Naive thymus-derived CD4-positive, alpha-beta T cell (primary cell): ENCODE results near the gene CPT1C. TPM values are rescaled to one million over a fixed set of nuclear protein-coding genes. Genes with fewer than 3 reads are reported as not detected.

Experiments
- ATAC-seq: fragments of 150-1000 bp; cut with Tn5 transposase; 2 replicates; pipeline ENCODE4 v1.10.0; 2021; ENCODE audit warnings: mild to moderate bottlenecking, moderate library complexity
- CTCF ChIA-PET: fragments of 350-600 bp; sonication (Branson Sonifier 250); formaldehyde crosslinking; loops from one replicate; lab custom pipeline; 2021; ENCODE audit warnings: antibody characterized with exemption; lab: Charles Lee
- POLR2A ChIA-PET: fragments of 350-600 bp; sonication (Branson Sonifier 250); formaldehyde crosslinking; loops from one replicate; lab custom pipeline; 2021; ENCODE audit warnings: antibody characterized with exemption, inconsistent platforms; lab: Charles Lee
- DNase-seq, 9 donors: peaks; one replicate each; pipeline versions ENCODE4 v3.0.0 to v3.0.0-alpha.2; 2020 to 2022; ENCODE audit warnings: mixed read lengths in 1 of 9
- H3K27ac ChIP-seq: one replicate; pipeline ENCODE4 v1.7.0; 2013; ENCODE audit warnings: mild to moderate bottlenecking, low read depth, low read length, moderate library complexity
- H3K27me3 ChIP-seq, 2 donors: one replicate each; pipeline ENCODE4 v1.7.0; 2013; ENCODE audit warnings: low read length in 2 of 2, mild to moderate bottlenecking in 2 of 2, moderate library complexity in 2 of 2; ENCODE audit not compliant: control insufficient read depth in 2 of 2, insufficient read depth in 2 of 2
- H3K36me3 ChIP-seq, 3 experiments: 1 replicate in 2 of 3; 2 replicates in 1 of 3; pipeline ENCODE4 v1.7.0; 2013; ENCODE audit warnings: low read length in 3 of 3, mild to moderate bottlenecking in 3 of 3, moderate library complexity in 1 of 3; ENCODE audit not compliant: insufficient read depth in 3 of 3, control insufficient read depth in 2 of 3
- H3K4me1 ChIP-seq, 2 donors: one replicate each; pipeline ENCODE4 v1.7.0; 2013; ENCODE audit warnings: low read length in 2 of 2, mild to moderate bottlenecking in 2 of 2, moderate library complexity in 1 of 2; ENCODE audit not compliant: control insufficient read depth in 2 of 2, insufficient read depth in 2 of 2
- H3K4me3 ChIP-seq: 2 replicates; pipeline ENCODE4 v1.7.0; 2013; ENCODE audit warnings: mild to moderate bottlenecking, low read length
- H3K9me3 ChIP-seq, 3 experiments: 1 replicate in 2 of 3; 2 replicates in 1 of 3; pipeline ENCODE4 v1.7.0; 2013; ENCODE audit warnings: low read length in 3 of 3; ENCODE audit not compliant: control insufficient read depth in 2 of 3
- H3K27ac Mint-ChIP-seq, 9 donors: one replicate each; pipeline ENCODE4 v1.8.0; 2020 to 2022; ENCODE audit warnings: mixed read lengths in 9 of 9, mild to moderate bottlenecking in 8 of 9, moderate library complexity in 5 of 9, inconsistent platforms in 2 of 9
- H3K27me3 Mint-ChIP-seq, 5 donors: one replicate each; pipeline ENCODE4 v1.8.0; 2021 to 2022; ENCODE audit warnings: mixed read lengths in 5 of 5, mild to moderate bottlenecking in 1 of 5
- H3K36me3 Mint-ChIP-seq, 5 donors: one replicate each; pipeline ENCODE4 v1.8.0; 2020 to 2022; ENCODE audit warnings: mixed read lengths in 5 of 5, mild to moderate bottlenecking in 3 of 5, inconsistent platforms in 1 of 5
- H3K4me1 Mint-ChIP-seq, 7 donors: one replicate each; pipeline ENCODE4 v1.8.0; 2020 to 2022; ENCODE audit warnings: mixed read lengths in 7 of 7, mild to moderate bottlenecking in 3 of 7, inconsistent platforms in 1 of 7
- H3K4me3 Mint-ChIP-seq, 10 donors: one replicate each; pipeline ENCODE4 v1.8.0; 2020 to 2022; ENCODE audit warnings: mild to moderate bottlenecking in 10 of 10, mixed read lengths in 10 of 10, moderate library complexity in 6 of 10, inconsistent platforms in 2 of 10
- H3K9me3 Mint-ChIP-seq, 11 donors: one replicate each; pipeline ENCODE4 v1.8.0; 2020 to 2022; ENCODE audit warnings: mixed read lengths in 11 of 11, mild to moderate bottlenecking in 4 of 11, inconsistent platforms in 1 of 11, moderate library complexity in 1 of 11
- intact Hi-C, 2 donors: fragments of 100-400 bp; cut with micrococcal nuclease; formaldehyde crosslinking; loops; one replicate each; pipeline ENCODE4 v1.15.1; 2023
- polyA plus RNA-seq, 2 donors: library from polyadenylated mRNA; unstranded; fragments of 300-500 nt; fragmentation: Illumina TruSeq; gene quantifications; one replicate each; pipeline ENCODE4 v1.2.3, GENCODE V29; 2021
- total RNA-seq, 6 experiments: library from RNA in 5 of 6; stranded (reverse) in 5 of 6; gene quantifications; 1 replicate in 5 of 6; 2 replicates in 1 of 6; pipeline ENCODE4 v1.2.3 and lab custom pipeline; 2021 to 2026

The CPT1C gene
- total and polyA plus RNA-seq, 7 experiments from 2014 or later = 0.96 to 6.0 (median 1.6) TPM; not detected in 1

- peak overlapping the region; percentile 86 for H3K4me3 ChIP-seq
- peak; percentile 68 to 87 (median 81) for DNase-seq
- ATAC-seq = peak; percentile 19
- Mint-ChIP-seq H3K27me3 (no peaks in the 10 kb centered on the region), H3K9me3 (no peaks in the 10 kb centered on the region), H3K36me3 (peaks cover 0 to 7% (median 0%) of the 10 kb centered on the region in 5 donors), H3K4me3 (peak overlapping the region; percentile 84 to 100 (median 92)), H3K27ac (peak overlapping the region; percentile 83 to 97 (median 94)), H3K4me1 (peaks cover 10 to 43% (median 36%) of the 10 kb centered on the region in 7 donors)
- ChIA-PET CTCF (interaction anchor here (0.6 to 2.2 kb wide), 19 partner anchors 13 to 452 kb away, joined by 3 to 12 read pairs (median 4); partner anchors contain the start of genes CPT1C, FLT3LG and SCAF1), POLR2A (interaction anchor here (0.6 to 8.5 kb wide), 17 partner anchors 11 to 841 kb away, joined by 3 to 91 read pairs (median 4); partner anchors contain the start of genes ADM5, ALDH16A1, BCL2L12 and FLT3LG)
- peaks cover 3 to 23% (median 8%) of the 10 kb centered on the region in 3 experiments for H3K36me3 ChIP-seq
- intact Hi-C loops = loop anchor here (1.0 to 10.0 kb wide), 19 partner anchors 38 to 1043 kb away; partner anchors contain the start of genes DBP (in 2 of the 2), FLT3LG (in 2 of the 2), AKT1S1 (in 1 of the 2) and ALDH16A1 (in 1 of the 2)
- H3K9me3 ChIP-seq = no peaks in the 10 kb centered on the region
- peaks cover 18 to 23% of the 10 kb centered on the region in 2 donors for H3K4me1 ChIP-seq
- H3K27ac ChIP-seq = peak overlapping the region; percentile 95
- no peaks in the 10 kb centered on the region for H3K27me3 ChIP-seq
Measured at GRCh38 chr19:49677901-49678674, 12.8 kb upstream of the CPT1C start.

GRCh38 chr19:49678985-49679770 lies 11.7 kb upstream of the CPT1C start:
- Histone ChIP-seq H3K4me1 (peaks cover 18 to 23% of the 10 kb centered on the region in 2 donors), H3K4me3 (no peak overlapping the region), H3K27ac (peak overlapping the region; percentile 71), H3K36me3 (peaks cover 3 to 32% (median 8%) of the 10 kb centered on the region in 3 experiments), H3K27me3 (no peaks in the 10 kb centered on the region), H3K9me3 (no peaks in the 10 kb centered on the region)
- ChIA-PET POLR2A (interaction anchor here (0.5 to 8.5 kb wide), 7 partner anchors 10 to 183 kb away, joined by 3 to 91 read pairs (median 7); partner anchors contain the start of genes ADM5, BCL2L12, IRF3 and NOSIP), CTCF (interaction anchor here (0.6 to 2.2 kb wide), 12 partner anchors 11 to 453 kb away, joined by 3 to 12 read pairs (median 6); partner anchors contain the start of gene CPT1C)
- peaks cover 0 to 1% (median 0%) of the 10 kb centered on the region in 11 donors for H3K9me3 Mint-ChIP-seq
- ATAC-seq (no peak), DNase-seq (no peak)
- peaks cover 0 to 12% (median 0%) of the 10 kb centered on the region in 5 donors for H3K36me3 Mint-ChIP-seq
- H3K4me3 Mint-ChIP-seq = peak overlapping the region in 3 of 10 donors; percentile 12 to 100 (median 47)
- peak overlapping the region in 6 of 9 donors; percentile 22 to 97 (median 59) for H3K27ac Mint-ChIP-seq
- peaks cover 14 to 39% (median 31%) of the 10 kb centered on the region in 7 donors for H3K4me1 Mint-ChIP-seq
- no peaks in the 10 kb centered on the region for H3K27me3 Mint-ChIP-seq
- intact Hi-C loops = loop anchor here (1.0 to 10.0 kb wide), 10 partner anchors 99 to 1044 kb away; partner anchors contain the start of genes DBP (in 2 of the 2), FLT3LG (in 1 of the 2), FUZ (in 1 of the 2) and NOSIP (in 1 of the 2)

DNA sequence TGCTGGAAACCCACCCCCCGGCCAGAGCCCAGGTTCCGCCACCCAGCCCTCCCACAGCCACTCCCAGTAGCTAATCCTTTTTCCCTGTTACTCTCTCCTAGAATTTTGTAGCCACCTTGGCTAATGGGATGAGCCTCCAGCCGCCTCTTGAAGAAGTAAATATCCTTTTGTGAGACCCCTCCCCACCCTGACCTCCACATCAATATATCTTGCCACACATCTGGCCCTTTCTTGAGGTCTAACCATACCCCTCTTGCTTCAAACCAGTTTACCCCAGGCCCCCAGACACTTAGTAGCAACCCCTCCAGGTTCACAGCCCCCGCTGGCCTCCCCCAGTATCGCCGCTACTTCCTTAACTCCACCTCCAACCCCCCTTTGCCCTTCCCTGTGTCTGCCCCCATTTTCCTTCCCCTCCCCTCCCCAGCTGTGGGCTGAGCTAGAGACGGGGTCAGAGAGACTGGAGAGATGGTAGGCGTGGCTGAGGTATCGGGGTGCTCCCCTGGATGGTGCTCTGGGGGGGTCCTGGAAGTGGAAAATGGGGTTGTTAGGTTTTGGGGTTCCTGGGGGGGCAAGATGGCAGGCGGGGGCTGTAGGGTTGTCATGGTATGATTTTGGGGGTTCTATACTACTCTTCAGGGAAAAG lies 11.0 kb upstream of the CPT1C start:
- intact Hi-C loops = loop anchor here (1.0 to 10.0 kb wide), 8 partner anchors 10 to 1045 kb away; partner anchors contain the start of genes DBP (in 2 of the 2) and FUZ (in 1 of the 2)
- Mint-ChIP-seq H3K36me3 (peaks cover 0 to 12% (median 0%) of the 10 kb centered on the region in 5 donors), H3K27me3 (no peaks in the 10 kb centered on the region), H3K4me1 (peaks cover 15 to 39% (median 31%) of the 10 kb centered on the region in 7 donors), H3K27ac (peak overlapping the region; percentile 40 to 97 (median 76)), H3K4me3 (peak overlapping the region in 7 of 10 donors; percentile 11 to 56 (median 19)), H3K9me3 (peaks cover 0 to 2% (median 0%) of the 10 kb centered on the region in 11 donors)
- peaks cover 3 to 39% (median 8%) of the 10 kb centered on the region in 3 experiments for H3K36me3 ChIP-seq
- peak overlapping the region; percentile 71 for H3K27ac ChIP-seq
- no peaks in the 10 kb centered on the region for H3K27me3 ChIP-seq
- POLR2A ChIA-PET = interaction anchor here (0.5 to 8.5 kb wide), 6 partner anchors 16 to 301 kb away, joined by 3 to 91 read pairs (median 4); partner anchors contain the start of genes BCL2L12 and IRF3
- no peak overlapping the region for H3K4me3 ChIP-seq
- ATAC-seq = no peak
- H3K4me1 ChIP-seq = peaks cover 18 to 23% of the 10 kb centered on the region in 2 donors
- CTCF ChIA-PET = interaction anchor here (0.9 to 2.2 kb wide), 6 partner anchors 60 to 454 kb away, joined by 3 to 12 read pairs (median 7); no protein-coding TSS in a partner anchor
- peak in 1 of 9 donors; percentile 32 for DNase-seq
- no peaks in the 10 kb centered on the region for H3K9me3 ChIP-seq

DNA sequence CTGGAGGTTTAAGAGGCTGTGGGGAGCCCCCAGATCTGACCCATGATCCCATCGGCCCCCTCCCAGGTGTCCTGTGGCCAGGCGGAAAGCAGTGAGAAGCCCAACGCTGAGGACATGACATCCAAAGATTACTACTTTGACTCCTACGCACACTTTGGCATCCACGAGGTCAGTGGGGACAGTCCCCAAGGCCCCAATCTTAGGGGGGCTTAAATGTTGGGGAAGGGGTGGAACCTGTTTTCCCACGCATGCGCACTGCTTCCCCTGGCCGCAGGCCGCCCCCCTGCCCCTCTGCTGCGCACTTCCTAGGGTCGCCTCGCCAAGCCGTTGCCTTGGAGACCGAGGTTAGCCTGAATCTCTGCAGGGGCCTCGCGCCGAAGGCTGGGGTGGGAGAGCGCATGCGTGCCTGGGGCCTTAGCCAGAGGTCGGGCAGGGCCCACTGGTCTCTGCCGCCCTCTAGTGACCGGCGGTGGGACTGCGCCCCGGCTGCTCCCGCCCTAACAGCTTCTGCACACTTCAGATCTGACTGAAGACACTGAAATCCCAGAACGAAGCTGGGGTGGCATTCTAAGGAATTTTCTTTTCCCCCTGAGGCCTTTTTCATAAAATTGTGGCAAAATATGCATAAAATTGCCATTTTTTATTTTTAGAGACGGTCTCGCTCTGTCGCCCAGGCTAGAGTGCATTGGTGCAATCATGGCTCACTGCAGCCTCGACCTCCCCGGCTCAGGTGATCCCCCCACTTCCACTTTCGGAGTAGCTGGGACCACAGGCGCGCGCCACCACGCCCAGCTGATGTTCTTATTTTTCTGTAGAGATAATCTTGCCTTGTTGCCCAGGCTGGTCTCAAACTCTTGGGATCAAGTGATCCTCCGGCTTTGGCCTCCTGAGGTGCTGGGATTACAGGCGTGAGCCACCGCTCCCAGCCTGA lies 10.2 kb upstream of the CPT1C start:
- CTCF ChIA-PET = interaction anchor here (0.6 to 1.5 kb wide), 9 partner anchors 10 to 687 kb away, joined by 3 to 4 read pairs (median 4); partner anchors contain the start of gene RUVBL2
- ATAC-seq (peak; percentile 41), DNase-seq (peak; percentile 81 to 98 (median 90))
- Mint-ChIP-seq H3K36me3 (peaks cover 0 to 19% (median 6%) of the 10 kb centered on the region in 5 donors), H3K9me3 (peaks cover 0 to 2% (median 0%) of the 10 kb centered on the region in 11 donors), H3K27me3 (no peaks in the 10 kb centered on the region), H3K27ac (peak overlapping the region in 6 of 9 donors; percentile 31 to 97 (median 80)), H3K4me3 (peak overlapping the region in 4 of 10 donors; percentile 12 to 47 (median 33)), H3K4me1 (peaks cover 15 to 39% (median 31%) of the 10 kb centered on the region in 7 donors)
- intact Hi-C loops = loop anchor here (1.0 to 5.0 kb wide), 4 partner anchors 10 to 454 kb away; no protein-coding TSS in a partner anchor
- Histone ChIP-seq H3K4me1 (peaks cover 18 to 23% of the 10 kb centered on the region in 2 donors), H3K4me3 (no peak overlapping the region), H3K9me3 (no peaks in the 10 kb centered on the region), H3K27me3 (no peaks in the 10 kb centered on the region), H3K36me3 (peaks cover 3 to 47% (median 8%) of the 10 kb centered on the region in 3 experiments), H3K27ac (peak overlapping the region; percentile 71)
- POLR2A ChIA-PET = interaction anchor here (0.5 to 8.5 kb wide), 8 partner anchors 8 to 302 kb away, joined by 3 to 91 read pairs (median 3); partner anchors contain the start of genes ADM5, BCL2L12 and IRF3
